Effector CD8-positive, alpha-beta T cell (primary cell): ENCODE results near the gene MTX1.
A peak's percentile ranks its signal among the peaks of the same experiment; 100 is the strongest.

Experiments used
- DNase-seq: peaks from one replicate; lab custom pipeline; 2025; lab: John Stamatoyannopoulos, UW

The MTX1 gene

GRCh38 chr1:155174324-155175280 is 33.9 kb upstream of the MTX1 start:
- peak; percentile 32 for DNase-seq

GRCh38 chr1:155175281-155175926 is 33.1 kb upstream of the MTX1 start:
- DNase-seq: no peak

GRCh38 chr1:155175927-155176371 is 32.5 kb upstream of the MTX1 start:
- no peak for DNase-seq

GRCh38 chr1:155176544-155177071 is 31.9 kb upstream of the MTX1 start:
- DNase-seq: peak; percentile 79

- no peak for DNase-seq
Observed at GRCh38 chr1:155177192-155177917, 31.1 kb upstream of the MTX1 start.

- DNase-seq: no peak
Observed at GRCh38 chr1:155177918-155178281, 30.6 kb upstream of the MTX1 start.

GRCh38 chr1:155178441-155179111 is 29.9 kb upstream of the MTX1 start:
- DNase-seq: no peak

GRCh38 chr1:155179112-155180031 is 29.1 kb upstream of the MTX1 start:
- DNase-seq: no peak

GRCh38 chr1:155181371-155182051 is 27.0 kb upstream of the MTX1 start:
- no peak for DNase-seq

GRCh38 chr1:155182052-155182550 is 26.4 kb upstream of the MTX1 start:
- no peak for DNase-seq

GRCh38 chr1:155183775-155184221 is 24.7 kb upstream of the MTX1 start:
- no peak for DNase-seq

- no peak for DNase-seq
Observed at GRCh38 chr1:155184351-155184811, 24.1 kb upstream of the MTX1 start.

GRCh38 chr1:155184835-155185782 is 23.4 kb upstream of the MTX1 start:
- DNase-seq: no peak

GRCh38 chr1:155185783-155186066 is 22.8 kb upstream of the MTX1 start:
- DNase-seq: no peak

- DNase-seq: no peak
Observed at GRCh38 chr1:155186067-155186793, 22.3 kb upstream of the MTX1 start.

GRCh38 chr1:155186794-155187455 is 21.6 kb upstream of the MTX1 start:
- DNase-seq: no peak

- no peak for DNase-seq
Observed at GRCh38 chr1:155187456-155187891, 21.0 kb upstream of the MTX1 start.
